ENCODE measurements around the gene STUM.

Gene STUM

GRCh38 chr1:226566234-226566633, 17.7 kb downstream of the STUM start:
- DNase-seq (ENCODE audit: low spot score), result no peak
- no peaks in the 10 kb centered on the region for H3K36me3 ChIP-seq (replicated peaks in 1 of 2; ENCODE audit: control insufficient read depth in 2 of 2, insufficient read depth in 2 of 2, low read length in 2 of 2)
- no peaks in the 10 kb centered on the region for H3K9me3 ChIP-seq (replicated peaks in 1 of 2; ENCODE audit: control insufficient read depth in 2 of 2, insufficient read depth in 1 of 2, low read depth in 1 of 2, low read length in 2 of 2)
- WGBS, 2 donors (ENCODE audit: extremely low coverage in 2 of 2, insufficient read length in 2 of 2, insufficient replicate concordance in 1 of 2), result no CpG with 5 or more reads among the region's 1 CpG
- H2AFZ ChIP-seq (ENCODE audit: low read length), result no peak overlapping the region
- peaks cover 0 to 40% (median 0%) of the 10 kb centered on the region in 3 experiments for H3K27me3 ChIP-seq (ENCODE audit: control insufficient read depth in 3 of 3, insufficient read depth in 3 of 3, low read depth in 1 of 3, low read length in 3 of 3)
- H2BK15ac ChIP-seq (ENCODE audit: low read length), result no peak overlapping the region
- H3K14ac ChIP-seq (ENCODE audit: low read length), result no peak overlapping the region
- no peak overlapping the region for H3K27ac ChIP-seq (replicated peaks; ENCODE audit: low read length)
- H3K4me1 ChIP-seq (ENCODE audit: control insufficient read depth in 2 of 2, insufficient read depth in 1 of 2, low read depth in 1 of 2, low read length in 2 of 2), result peaks cover 0 to 6% of the 10 kb centered on the region in 2 donors
- H3K18ac ChIP-seq (ENCODE audit: low read length), result no peak overlapping the region
- no peaks in the 10 kb centered on the region for H3K79me1 ChIP-seq (ENCODE audit: low read depth, low read length)
- H3K4me3 ChIP-seq (ENCODE audit: low read length in 2 of 2), result no peak overlapping the region
- no peak overlapping the region for H2BK120ac ChIP-seq (ENCODE audit: low read depth, low read length)
- no peak overlapping the region for H3K9ac ChIP-seq (ENCODE audit: low read depth, low read length, poor library complexity)
- H4K91ac ChIP-seq (ENCODE audit: low read depth, low read length, poor library complexity), result no peak overlapping the region
- no peak overlapping the region for H2AK5ac ChIP-seq (ENCODE audit: low read depth, low read length)
- no peak overlapping the region for H3K4ac ChIP-seq (ENCODE audit: low read length)
- no peak overlapping the region for H2BK5ac ChIP-seq (ENCODE audit: low read length)
- no peak overlapping the region for H4K8ac ChIP-seq (ENCODE audit: low read depth, low read length)
- no peak overlapping the region for H3K4me2 ChIP-seq (ENCODE audit: insufficient read depth, low read length, poor library complexity, severe bottlenecking)
- no peak overlapping the region for H2BK12ac ChIP-seq (ENCODE audit: low read length)
- no peak overlapping the region for H3K23ac ChIP-seq (ENCODE audit: low read depth, low read length, poor library complexity)

GRCh38 chr1:226566760-226567159, 18.2 kb downstream of the STUM start:
- Histone ChIP-seq H2AFZ (ENCODE audit: low read length) (no peak overlapping the region), H2BK15ac (ENCODE audit: low read length) (no peak overlapping the region), H4K8ac (ENCODE audit: low read depth, low read length) (no peak overlapping the region), H2BK120ac (ENCODE audit: low read depth, low read length) (no peak overlapping the region), H3K4me1 (ENCODE audit: control insufficient read depth in 2 of 2, insufficient read depth in 1 of 2, low read depth in 1 of 2, low read length in 2 of 2) (peaks cover 0 to 6% of the 10 kb centered on the region in 2 donors), H3K4me2 (ENCODE audit: insufficient read depth, low read length, poor library complexity, severe bottlenecking) (no peak overlapping the region), H3K14ac (ENCODE audit: low read length) (no peak overlapping the region), H3K4me3 (ENCODE audit: low read length in 2 of 2) (no peak overlapping the region), H3K18ac (ENCODE audit: low read length) (no peak overlapping the region), H2AK5ac (ENCODE audit: low read depth, low read length) (no peak overlapping the region), H3K9ac (ENCODE audit: low read depth, low read length, poor library complexity) (no peak overlapping the region), H3K9me3 (replicated peaks in 1 of 2; ENCODE audit: control insufficient read depth in 2 of 2, insufficient read depth in 1 of 2, low read depth in 1 of 2, low read length in 2 of 2) (no peaks in the 10 kb centered on the region), H3K23ac (ENCODE audit: low read depth, low read length, poor library complexity) (no peak overlapping the region), H2BK5ac (ENCODE audit: low read length) (no peak overlapping the region), H3K36me3 (replicated peaks in 1 of 2; ENCODE audit: control insufficient read depth in 2 of 2, insufficient read depth in 2 of 2, low read length in 2 of 2) (no peaks in the 10 kb centered on the region), H3K79me1 (ENCODE audit: low read depth, low read length) (no peaks in the 10 kb centered on the region), H3K27me3 (ENCODE audit: control insufficient read depth in 3 of 3, insufficient read depth in 3 of 3, low read depth in 1 of 3, low read length in 3 of 3) (peaks cover 0 to 40% (median 0%) of the 10 kb centered on the region in 3 experiments), H4K91ac (ENCODE audit: low read depth, low read length, poor library complexity) (no peak overlapping the region), H2BK12ac (ENCODE audit: low read length) (no peak overlapping the region), H3K27ac (replicated peaks; ENCODE audit: low read length) (no peak overlapping the region), H3K4ac (ENCODE audit: low read length) (no peak overlapping the region)
- no peak for DNase-seq (ENCODE audit: low spot score)
- no CpG with 5 or more reads among the region's 3 CpGs for WGBS, 2 donors (ENCODE audit: extremely low coverage in 2 of 2, insufficient read length in 2 of 2, insufficient replicate concordance in 1 of 2)

- no peak overlapping the region for H3K9ac ChIP-seq (ENCODE audit: low read depth, low read length, poor library complexity)
- H3K27me3 ChIP-seq (ENCODE audit: control insufficient read depth in 3 of 3, insufficient read depth in 3 of 3, low read depth in 1 of 3, low read length in 3 of 3), result peaks cover 0 to 46% (median 0%) of the 10 kb centered on the region in 3 experiments
- no peak overlapping the region for H2BK5ac ChIP-seq (ENCODE audit: low read length)
- no peak overlapping the region for H2AFZ ChIP-seq (ENCODE audit: low read length)
- H3K4me2 ChIP-seq (ENCODE audit: insufficient read depth, low read length, poor library complexity, severe bottlenecking), result no peak overlapping the region
- no peak overlapping the region for H3K27ac ChIP-seq (replicated peaks; ENCODE audit: low read length)
- H2BK120ac ChIP-seq (ENCODE audit: low read depth, low read length), result no peak overlapping the region
- no peak overlapping the region for H3K14ac ChIP-seq (ENCODE audit: low read length)
- peaks cover 0 to 6% of the 10 kb centered on the region in 2 donors for H3K4me1 ChIP-seq (ENCODE audit: control insufficient read depth in 2 of 2, insufficient read depth in 1 of 2, low read depth in 1 of 2, low read length in 2 of 2)
- H3K4me3 ChIP-seq (ENCODE audit: low read length in 2 of 2), result no peak overlapping the region
- H3K9me3 ChIP-seq (replicated peaks in 1 of 2; ENCODE audit: control insufficient read depth in 2 of 2, insufficient read depth in 1 of 2, low read depth in 1 of 2, low read length in 2 of 2), result no peaks in the 10 kb centered on the region
- no peak overlapping the region for H3K4ac ChIP-seq (ENCODE audit: low read length)
- DNase-seq (ENCODE audit: low spot score), result no peak
- no peaks in the 10 kb centered on the region for H3K79me1 ChIP-seq (ENCODE audit: low read depth, low read length)
- H3K23ac ChIP-seq (ENCODE audit: low read depth, low read length, poor library complexity), result no peak overlapping the region
- H2BK12ac ChIP-seq (ENCODE audit: low read length), result no peak overlapping the region
- no CpG with 5 or more reads among the region's 13 CpGs for WGBS, 2 donors (ENCODE audit: extremely low coverage in 2 of 2, insufficient read length in 2 of 2, insufficient replicate concordance in 1 of 2)
- H3K36me3 ChIP-seq (replicated peaks in 1 of 2; ENCODE audit: control insufficient read depth in 2 of 2, insufficient read depth in 2 of 2, low read length in 2 of 2), result no peaks in the 10 kb centered on the region
- no peak overlapping the region for H2BK15ac ChIP-seq (ENCODE audit: low read length)
- H2AK5ac ChIP-seq (ENCODE audit: low read depth, low read length), result no peak overlapping the region
- no peak overlapping the region for H4K8ac ChIP-seq (ENCODE audit: low read depth, low read length)
- no peak overlapping the region for H4K91ac ChIP-seq (ENCODE audit: low read depth, low read length, poor library complexity)
- no peak overlapping the region for H3K18ac ChIP-seq (ENCODE audit: low read length)
Observed at GRCh38 chr1:226568077-226568831, 19.7 kb downstream of the STUM start.

- H3K9ac ChIP-seq (ENCODE audit: low read depth, low read length, poor library complexity), result no peak overlapping the region
Observed at GRCh38 chr1:226568975-226569741, 20.6 kb downstream of the STUM start.

More at GRCh38 chr1:226568975-226569741, 20.6 kb downstream of the STUM start:
- Histone ChIP-seq H3K4me2 (ENCODE audit: insufficient read depth, low read length, poor library complexity, severe bottlenecking) (no peak overlapping the region), H3K9me3 (replicated peaks in 1 of 2; ENCODE audit: control insufficient read depth in 2 of 2, insufficient read depth in 1 of 2, low read depth in 1 of 2, low read length in 2 of 2) (no peaks in the 10 kb centered on the region), H2BK5ac (ENCODE audit: low read length) (no peak overlapping the region), H4K91ac (ENCODE audit: low read depth, low read length, poor library complexity) (no peak overlapping the region), H3K27me3 (ENCODE audit: control insufficient read depth in 3 of 3, insufficient read depth in 3 of 3, low read depth in 1 of 3, low read length in 3 of 3) (peaks cover 0 to 40% (median 0%) of the 10 kb centered on the region in 3 experiments), H2BK12ac (ENCODE audit: low read length) (no peak overlapping the region), H3K18ac (ENCODE audit: low read length) (no peak overlapping the region), H2BK15ac (ENCODE audit: low read length) (no peak overlapping the region), H3K79me1 (ENCODE audit: low read depth, low read length) (no peaks in the 10 kb centered on the region), H3K23ac (ENCODE audit: low read depth, low read length, poor library complexity) (no peak overlapping the region), H3K4me1 (ENCODE audit: control insufficient read depth in 2 of 2, insufficient read depth in 1 of 2, low read depth in 1 of 2, low read length in 2 of 2) (peaks cover 0 to 6% of the 10 kb centered on the region in 2 donors), H2BK120ac (ENCODE audit: low read depth, low read length) (no peak overlapping the region), H3K4me3 (ENCODE audit: low read length in 2 of 2) (no peak overlapping the region), H3K27ac (replicated peaks; ENCODE audit: low read length) (no peak overlapping the region), H3K36me3 (replicated peaks in 1 of 2; ENCODE audit: control insufficient read depth in 2 of 2, insufficient read depth in 2 of 2, low read length in 2 of 2) (no peaks in the 10 kb centered on the region), H2AFZ (ENCODE audit: low read length) (no peak overlapping the region), H3K14ac (ENCODE audit: low read length) (no peak overlapping the region), H3K4ac (ENCODE audit: low read length) (no peak overlapping the region), H4K8ac (ENCODE audit: low read depth, low read length) (no peak overlapping the region), H2AK5ac (ENCODE audit: low read depth, low read length) (no peak overlapping the region)
- DNase-seq (ENCODE audit: low spot score), result no peak
- no CpG with 5 or more reads among the region's 6 CpGs for WGBS, 2 donors (ENCODE audit: extremely low coverage in 2 of 2, insufficient read length in 2 of 2, insufficient replicate concordance in 1 of 2)

Data from neuronal stem cell (in vitro differentiated cells).